ENCODE measurements around the gene EVI2B.

GRCh38 chr17:31328160-31328535 is 14.3 kb upstream of the EVI2B start:
- TF ChIP-seq CTCF (IDR thresholded peaks at IDR 0.05), result no peak
- no peak for TF ChIP-seq POLR2A (IDR thresholded peaks at IDR 0.05)
